NCI-H510A treated with DMSO at 0.1 percent for 48 hours (cell line): ENCODE measurements around the gene NINJ2.

Experiments
- DNase-seq: peaks from one replicate; lab custom pipeline; 2025; lab: John Stamatoyannopoulos, UW

NINJ2 gene

DNA sequence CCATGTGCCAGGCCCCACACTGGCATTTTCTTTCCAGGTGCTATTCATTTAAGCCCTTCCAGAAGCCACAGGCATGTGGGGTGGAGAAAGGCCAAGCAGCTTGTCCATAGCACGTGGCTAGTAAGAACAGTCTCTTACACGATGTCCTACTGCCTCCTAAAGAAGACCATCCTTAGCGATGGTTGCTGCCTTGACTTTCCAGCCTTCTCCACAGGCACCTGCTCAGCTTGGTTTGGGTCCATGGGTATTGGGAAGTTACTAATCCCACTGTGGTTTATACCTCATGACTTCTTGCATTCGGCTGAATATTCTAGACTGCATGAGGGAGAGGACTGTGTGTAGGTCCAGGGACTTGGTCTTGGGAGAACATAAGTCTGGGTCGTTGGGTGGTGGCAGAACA, 49.2 kb downstream of the NINJ2 start:
- DNase-seq, result no peak

DNA sequence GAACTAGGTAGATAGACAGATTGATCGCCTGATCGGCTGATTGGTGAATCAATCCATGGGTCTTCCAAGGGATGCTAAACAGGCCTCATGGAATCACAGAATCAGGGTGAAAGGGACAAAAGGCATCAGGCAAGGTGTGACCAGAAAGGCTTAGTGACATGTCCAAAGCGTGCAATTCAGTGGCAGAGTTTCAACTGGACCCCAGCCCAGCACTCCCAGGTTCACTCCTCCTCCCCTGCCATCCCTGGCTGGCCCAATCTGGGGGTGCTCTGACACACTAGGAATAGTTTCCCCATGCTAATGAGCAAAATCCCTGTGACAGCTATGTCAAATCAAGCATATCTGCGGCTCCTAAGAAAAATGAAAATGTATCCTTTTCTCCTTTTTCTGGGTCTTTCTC, 50.4 kb downstream of the NINJ2 start:
- no peak for DNase-seq

DNA sequence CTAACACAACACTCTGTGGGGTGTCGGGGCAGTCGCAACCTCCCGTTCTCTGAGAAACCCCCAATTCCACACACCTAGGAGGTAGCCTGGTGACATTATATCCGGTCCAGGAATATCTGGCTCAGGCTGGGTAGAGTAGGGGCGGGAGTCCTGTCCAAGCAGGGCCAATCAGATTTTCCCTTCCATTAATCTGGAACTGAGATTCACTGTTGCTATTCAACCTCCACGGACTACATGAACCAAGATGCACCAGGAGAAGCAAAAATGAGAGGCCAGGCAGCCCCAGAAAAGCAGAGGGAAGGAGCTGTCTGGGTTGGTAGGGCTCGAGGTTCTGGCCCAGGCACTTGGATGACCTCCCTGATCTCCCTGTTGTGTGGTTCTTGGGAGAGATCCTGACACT, 51.0 kb downstream of the NINJ2 start:
- no peak for DNase-seq

DNA sequence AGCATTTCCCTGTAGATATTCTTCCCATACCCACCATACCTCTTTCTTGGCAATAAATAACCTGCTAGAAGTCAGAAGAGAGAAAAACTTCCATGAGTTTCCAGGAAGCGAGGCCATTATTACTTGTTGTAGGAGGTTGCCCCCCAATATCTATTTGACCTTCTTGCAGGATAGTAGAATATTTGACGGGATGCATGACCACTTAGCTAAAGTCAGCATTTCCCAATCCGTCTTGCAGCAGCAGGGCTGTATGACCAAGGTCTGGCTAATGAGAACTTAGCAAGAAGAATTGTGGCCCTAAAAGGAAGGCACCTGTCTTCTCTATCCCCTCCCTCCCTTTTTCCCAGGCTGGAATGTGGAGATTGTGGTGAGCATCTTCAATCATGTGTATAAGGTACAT, 51.5 kb downstream of the NINJ2 start:
- no peak for DNase-seq

DNA sequence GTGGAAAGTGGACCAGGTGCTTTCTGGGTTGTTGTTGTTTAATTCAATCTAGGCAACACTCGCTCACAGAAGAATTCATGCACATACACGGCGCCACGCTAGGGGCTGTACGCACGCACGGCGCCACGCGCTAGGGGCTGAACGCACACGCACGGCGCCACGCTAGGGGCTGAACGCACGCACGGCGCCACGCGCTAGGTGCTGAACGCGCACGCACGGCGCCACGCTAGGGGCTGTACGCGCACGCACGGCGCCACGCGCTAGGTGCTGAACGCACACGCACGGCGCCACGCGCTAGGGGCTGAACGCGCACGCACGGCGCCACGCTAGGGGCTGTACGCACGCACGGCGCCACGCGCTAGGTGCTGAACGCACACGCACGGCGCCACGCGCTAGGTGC, 54.3 kb downstream of the NINJ2 start:
- no peak for DNase-seq

DNA sequence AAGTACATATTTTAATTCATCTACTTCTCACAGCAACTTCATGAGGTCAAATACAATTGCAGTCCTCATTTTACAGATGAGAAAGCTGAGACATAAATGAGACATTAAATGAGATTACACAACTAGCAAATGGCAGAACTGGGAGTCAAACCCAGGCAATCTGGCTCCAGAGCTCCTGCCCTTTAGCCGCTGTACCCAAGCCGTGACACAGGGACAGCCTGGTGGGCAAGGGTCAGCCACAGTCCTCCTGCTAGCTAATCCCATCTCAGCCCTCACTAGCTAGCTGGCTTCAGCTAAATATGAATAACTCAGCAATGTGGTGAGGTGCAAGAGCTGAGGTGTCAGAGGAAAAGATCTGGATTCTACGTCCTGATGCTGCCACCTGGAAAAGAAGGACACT, 54.8 kb downstream of the NINJ2 start:
- DNase-seq, result no peak

DNA sequence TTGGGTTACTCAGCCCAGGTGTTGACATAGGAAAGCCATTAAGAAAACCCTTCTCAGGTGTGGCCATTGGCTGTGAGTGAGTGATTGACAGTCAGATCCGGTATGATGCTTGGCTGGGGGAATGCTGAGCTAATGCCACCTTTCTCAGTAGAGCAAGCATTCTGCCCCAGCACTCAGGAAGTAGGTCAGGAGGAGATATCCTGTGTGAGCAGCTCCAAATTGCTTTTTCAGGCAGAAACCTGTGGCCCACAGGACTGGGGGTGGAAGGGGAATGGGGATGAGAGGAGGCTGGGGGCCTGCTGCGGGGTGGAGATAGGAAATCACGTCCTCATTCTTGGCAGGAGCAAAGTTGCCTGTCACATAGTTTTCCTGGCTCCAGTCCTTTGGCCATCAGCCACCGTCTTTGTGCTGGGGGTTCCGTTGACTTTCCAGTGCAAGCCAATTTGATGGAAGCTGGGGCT, 55.7 kb downstream of the NINJ2 start:
- DNase-seq, result no peak

DNA sequence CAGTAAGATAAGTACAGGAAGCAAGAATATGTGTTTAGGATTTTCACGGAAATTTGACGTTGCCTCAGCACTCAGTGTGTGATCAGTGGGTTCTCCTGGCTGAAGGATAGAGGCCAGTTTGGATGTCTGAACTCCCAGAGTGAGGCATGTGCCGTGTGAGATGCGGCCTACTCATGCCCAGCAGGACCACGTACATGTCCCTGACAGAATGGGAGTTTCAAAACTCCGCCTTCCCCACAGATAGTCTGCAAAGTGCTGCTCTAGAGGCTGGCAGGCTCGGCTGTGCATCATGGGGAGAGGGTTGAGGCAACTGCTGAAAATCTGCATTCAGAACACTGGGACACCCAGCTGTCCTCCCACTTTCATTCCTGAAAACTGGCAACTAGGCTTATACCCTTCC, 58.3 kb downstream of the NINJ2 start:
- DNase-seq, result no peak

DNA sequence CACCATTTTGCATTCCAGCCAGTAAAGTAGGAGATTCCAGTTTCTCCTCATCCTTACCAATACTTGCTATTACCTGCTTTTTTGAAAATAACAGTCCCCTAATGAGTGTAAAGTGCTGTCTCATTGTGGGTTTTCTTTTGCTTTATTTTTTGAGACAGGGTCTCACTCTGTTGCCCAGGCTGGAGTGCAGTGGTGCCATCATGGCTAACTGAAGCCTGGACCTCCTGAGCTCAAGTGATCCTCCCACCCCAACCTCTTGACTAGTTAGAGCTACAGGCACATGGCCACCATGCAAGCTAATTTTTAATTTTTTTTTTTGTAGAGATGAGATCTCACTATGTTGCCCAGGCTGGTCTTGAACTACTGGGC, 60.6 kb downstream of the NINJ2 start:
- DNase-seq, result no peak

DNA sequence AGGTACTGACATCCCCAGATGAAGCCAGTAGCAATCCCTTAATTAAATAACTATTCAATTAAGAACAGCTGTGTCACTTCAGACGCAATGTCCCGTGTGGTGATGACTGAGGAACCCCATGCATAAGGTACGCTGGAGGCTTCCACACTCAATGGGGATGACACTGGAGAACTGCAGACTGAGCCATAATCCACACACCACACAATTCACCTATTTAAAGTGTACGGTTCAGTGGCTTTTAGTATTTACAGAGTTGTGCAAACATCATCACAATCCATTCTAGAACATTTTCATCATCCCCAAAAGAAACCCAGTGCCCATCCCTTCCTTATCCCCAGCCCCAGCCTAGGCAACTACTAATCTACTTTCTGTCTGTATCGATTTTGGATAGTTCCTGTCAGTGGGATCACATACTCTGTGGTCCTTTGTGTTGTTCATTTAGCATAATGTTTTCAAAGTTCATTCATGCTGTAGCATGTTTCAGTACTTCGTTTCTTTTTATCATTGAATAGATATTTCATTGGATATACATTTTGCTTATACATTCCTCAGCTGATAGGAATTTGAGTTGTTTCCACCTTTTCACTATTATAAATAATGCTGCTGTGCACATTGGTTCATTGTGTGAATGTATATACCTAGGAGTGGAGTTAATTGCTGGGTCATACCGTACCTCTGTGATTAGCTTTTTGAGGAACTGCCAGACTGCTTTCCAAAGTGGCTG, 61.1 kb downstream of the NINJ2 start:
- DNase-seq, result peak; percentile 13

DNA sequence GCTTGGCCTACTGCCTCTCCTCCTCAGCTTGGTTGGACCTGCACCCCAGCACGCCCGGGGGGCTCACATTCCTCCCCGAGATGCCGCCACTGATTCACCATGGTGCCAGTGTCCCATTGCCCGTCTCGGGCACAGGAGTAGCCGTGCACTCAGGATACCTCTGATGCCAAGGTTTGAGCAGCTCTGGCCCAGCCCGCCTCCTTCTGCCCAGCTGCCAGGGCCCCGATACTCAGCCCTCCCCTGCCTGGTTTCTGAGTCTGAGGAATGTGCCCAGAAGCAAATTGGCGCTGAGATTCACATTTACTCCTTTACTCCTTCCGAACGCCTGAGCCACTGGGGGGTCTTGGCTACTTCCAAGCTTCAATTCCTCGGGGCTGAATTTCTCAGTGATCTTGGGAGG, 63.5 kb downstream of the NINJ2 start:
- no peak for DNase-seq

DNA sequence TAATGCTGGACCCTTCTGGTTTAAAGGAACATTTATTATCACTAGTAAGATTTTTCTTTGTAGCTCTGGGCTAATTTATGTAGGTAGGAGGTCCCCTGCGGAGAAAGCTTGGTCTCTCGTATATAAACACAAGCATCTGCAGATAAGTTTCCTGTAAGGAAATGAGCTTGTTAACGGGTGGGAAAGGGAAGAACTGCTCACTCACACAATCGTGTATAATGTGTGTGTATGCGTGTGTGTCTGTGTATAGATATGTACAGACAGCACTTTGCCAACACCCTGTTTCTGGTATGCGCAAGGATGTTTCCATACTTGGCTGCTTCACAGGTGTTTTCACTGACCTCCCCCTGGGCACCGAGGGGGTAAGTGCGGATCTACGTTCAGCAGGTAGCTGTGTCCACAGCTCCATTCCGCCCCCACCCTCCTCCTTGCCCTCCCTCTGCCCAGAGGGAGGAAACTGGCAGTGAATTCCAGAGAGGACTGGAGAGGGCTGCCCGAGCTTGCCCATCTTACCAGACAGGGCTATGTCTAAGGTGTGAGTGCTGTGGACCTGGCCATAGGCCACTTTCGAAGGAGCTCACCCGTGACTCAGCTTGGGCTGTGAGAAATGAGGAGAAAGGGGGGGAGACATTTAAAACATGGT, 65.2 kb downstream of the NINJ2 start:
- DNase-seq, result no peak

DNA sequence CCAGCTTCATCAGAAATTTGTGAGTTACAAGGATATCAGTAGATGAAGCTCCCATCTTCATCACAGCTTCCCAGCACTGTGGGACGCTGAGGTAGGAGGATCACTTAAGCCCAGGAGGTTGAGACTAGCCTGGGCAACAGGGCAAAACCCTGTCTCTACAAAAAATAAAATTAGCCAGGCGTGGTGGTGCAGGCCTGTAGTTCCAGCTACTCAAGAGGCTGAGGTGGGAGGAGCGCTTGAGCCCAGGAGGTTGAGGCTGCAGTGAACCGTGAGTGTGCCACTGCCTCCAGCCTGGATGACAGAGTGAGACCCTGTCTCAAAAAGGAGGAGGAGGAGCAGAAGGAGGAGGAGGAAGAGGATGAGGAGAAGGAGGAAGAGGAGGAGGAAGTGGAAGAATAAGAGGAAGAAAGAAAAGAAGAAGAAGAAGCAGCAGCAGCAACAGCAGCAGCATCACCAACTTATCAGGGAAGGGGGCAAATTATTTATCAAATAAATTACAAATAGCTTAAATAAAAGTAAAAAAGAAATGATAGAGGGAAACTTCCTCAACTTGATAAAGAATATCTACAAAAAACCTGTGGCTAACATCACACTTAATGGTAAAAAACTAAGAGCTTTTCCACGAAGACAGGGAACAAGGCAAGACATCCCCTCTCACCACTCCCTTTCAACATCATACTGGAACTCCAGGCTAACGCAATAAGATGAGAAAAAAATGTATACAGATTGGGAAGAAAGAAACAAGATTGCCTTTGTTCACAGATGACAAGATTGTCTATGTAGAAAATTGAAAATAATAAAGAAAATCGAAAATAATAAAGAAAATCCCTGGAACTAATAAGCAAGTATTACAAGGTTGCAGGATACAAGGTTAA, 69.6 kb downstream of the NINJ2 start:
- DNase-seq, result no peak

DNA sequence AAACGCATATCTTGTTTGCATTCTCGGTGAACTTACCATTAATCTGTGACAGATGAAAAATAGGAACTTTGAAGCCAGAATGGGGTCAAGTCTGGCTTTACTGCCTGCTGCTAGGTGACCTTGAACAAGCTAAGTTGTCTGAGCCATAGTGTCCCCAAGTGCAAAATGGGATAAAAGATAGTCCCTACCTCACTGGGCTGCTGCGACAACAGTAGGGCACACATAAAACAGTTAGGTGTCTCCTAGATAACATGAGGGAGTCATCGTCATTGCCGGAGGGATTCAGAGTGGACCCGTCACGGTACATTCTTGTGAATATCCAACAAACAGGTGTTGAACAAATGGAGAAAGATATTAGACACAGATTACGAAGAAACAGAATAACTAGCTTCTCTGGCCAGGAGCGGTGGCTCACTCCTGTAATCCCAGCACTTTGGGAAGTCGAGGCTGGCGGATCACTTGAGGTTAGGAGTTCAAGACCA, 71.2 kb downstream of the NINJ2 start:
- DNase-seq, result no peak

DNA sequence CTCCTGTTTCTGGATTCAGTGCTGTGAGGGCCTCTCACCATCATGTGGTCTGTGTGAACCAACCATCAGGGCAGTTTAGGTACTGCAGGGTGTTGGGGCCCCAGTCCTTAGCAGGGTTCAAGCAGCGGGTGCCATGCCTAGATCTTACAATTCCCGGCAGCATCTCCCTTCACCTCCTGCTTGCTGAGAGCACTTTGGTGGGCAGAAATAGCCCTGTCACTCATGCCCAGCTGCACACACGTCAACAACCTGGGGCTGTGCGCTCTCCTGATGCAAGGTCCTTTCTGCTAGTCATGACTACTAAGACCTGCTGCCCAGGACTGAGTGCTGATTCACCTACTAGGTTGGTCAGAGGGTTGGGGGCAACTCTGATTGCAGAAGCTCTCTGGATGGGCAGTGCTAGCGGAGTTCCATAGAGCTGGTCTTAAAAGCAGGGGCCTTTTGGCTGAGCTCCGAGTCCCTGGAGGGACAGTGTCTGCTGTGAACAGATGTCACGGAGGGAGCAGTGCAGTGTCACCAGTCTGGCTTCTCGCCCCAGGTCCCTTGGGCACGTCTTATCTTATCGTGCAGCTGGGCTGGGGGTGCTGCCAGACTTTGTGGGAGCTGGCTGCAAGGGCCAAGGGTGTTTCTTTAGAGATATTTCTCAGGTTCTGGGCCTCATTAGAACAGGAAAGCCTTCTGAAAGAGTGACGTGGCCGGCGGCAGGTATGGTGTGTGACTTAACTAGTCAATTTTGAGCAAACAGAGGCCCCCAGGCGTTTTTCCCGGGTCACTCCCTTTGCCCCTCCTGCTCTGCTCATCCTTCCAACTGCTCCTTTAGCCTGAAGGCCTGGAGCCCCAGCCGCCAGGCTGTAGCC, 71.8 kb downstream of the NINJ2 start:
- no peak for DNase-seq

DNA sequence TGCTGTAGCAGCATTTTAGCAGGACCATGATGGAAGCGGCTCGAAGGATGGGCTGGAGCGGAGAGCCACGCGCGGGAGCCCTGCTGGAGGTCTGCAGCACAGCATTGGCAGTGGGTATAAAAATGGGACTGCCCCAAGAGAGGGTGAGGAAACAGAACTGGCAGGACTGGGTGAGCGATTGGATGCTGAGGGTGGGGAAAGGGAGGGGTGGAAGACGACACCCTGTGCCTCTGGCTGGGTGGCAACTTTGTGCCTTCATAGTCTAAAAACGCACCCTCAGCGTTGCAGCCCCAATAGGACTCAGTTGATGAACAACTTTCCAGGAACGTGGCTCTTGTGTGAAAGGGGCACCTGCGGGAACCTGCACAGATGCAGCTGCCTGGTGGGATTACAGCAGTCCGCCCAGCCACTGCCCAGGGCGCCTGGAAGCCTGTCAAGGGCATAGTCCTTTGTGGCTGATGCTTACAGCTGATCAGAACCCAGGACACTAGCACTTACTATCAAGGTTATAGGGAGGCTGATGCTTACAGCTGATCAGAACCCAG, 73.0 kb downstream of the NINJ2 start:
- no peak for DNase-seq

DNA sequence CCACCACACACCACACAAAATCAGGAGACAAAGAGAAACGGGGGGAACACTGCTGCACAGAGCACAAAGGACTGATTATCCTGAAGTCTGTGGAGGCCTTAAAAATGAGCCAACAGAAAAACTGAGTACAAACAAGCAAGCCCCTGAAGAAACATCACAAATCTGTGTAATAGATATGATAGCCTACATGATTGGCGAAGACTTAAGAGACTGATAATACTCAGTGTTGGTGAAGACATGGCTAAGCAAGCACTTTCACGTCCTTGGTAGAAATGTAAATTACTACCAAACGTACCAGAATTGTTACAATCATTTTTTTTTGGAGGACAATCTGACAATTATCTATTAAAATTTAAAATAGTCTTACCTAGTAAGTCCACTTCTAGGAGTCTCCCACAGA, 74.6 kb downstream of the NINJ2 start:
- no peak for DNase-seq

DNA sequence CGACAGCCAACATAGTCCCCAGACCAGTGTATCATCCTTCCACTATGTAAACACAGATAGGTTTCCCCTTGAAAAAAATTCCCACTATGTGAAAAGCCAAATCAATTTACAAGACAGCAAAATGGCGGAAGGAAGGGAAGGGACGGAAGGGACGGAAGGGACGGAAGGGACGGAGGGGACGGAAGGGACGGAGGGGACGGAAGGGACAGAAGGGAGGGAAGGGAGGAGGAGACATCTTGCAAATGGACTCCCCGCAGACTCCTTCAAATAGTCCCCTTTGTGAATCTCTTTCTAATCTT, 75.3 kb downstream of the NINJ2 start:
- DNase-seq, result no peak

DNA sequence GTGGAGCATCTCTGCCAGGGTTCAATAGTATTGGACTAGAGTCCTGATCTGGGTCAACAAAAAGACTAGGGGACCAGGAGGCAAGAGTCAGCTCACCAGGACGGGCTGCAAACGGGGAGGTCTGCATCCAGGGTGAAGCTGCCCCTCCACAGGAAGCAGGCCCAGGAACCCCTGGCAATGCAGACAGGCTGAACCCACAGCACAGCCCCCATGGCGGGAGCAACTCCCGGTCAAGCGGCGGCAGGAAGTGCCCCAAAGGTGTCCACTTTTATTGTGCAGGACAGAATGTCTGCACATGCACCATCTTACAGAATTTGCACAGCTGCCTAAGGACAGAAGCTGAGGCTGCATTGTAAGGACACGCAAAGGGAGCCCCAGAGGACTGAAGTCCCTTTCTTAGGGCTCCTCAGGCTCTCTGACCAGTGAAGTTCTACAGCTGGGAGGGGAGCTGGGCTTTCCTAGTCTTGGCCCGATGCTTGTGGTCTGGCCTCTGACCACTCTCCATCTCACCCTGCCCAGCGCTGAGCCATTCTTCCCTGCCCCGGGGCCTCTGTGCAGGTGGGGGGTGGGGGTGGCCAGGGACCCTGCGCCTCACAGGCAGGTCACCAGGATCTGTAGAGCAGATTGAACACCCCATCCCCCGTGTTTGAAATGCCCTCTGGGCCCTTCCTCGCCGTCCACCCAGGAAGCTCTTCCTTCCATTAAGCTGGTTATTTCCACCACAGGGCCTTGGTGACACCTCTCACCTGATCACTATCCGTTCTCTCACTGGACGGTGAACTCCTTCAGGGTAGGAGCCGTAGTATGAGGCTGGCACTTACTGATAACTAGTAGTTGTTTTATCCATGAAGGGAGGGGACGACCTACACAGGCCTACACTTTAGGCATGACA, 75.9 kb downstream of the NINJ2 start:
- no peak for DNase-seq

DNA sequence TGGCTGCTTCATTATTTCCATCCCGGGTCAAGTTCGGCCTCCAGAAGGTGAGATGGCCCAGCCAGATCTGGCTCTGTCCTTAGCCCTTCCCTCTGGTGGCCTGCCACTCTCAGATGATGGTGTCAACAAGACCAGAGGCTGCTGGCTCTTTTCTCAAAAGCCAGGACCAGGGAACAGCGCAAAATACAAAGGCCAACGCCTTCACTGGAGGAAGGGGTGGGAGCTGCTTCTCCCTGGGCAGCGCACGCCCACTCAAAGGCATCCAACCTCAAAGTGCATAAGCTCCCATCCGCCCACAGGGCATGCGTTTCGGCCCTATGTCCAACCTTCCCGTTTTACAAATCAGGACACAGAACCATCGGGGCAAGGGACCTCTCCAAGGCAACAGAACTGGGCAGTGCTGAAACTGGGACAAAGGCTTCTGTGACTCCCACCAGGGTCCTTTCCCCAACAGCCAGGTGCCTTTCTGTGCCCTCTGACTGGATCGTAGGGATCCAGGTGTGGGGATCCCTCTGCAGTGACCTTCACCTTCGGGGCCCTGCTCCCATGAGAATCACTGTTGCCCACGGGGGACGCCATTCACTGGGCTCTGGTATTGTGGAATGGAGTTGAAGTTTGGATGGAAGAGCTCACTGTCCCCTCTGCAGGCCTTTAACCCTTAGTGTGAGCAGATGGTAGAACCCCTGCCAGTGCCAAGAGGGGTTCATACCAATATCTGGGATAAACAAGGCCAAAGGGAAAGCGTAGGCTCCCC, 76.8 kb downstream of the NINJ2 start:
- DNase-seq, result no peak
